GM19099 (cell line): ENCODE results near the gene GATA5.

Experiments
- POLR2A ChIP-seq: IDR thresholded peaks from 3 replicates; pipeline ENCODE4 v1.6.1; 2011; ENCODE audit warnings: low read depth; ENCODE audit not compliant: insufficient read length; ENCODE audit errors: extremely low read depth

The GATA5 gene

GRCh38 chr20:62418709-62419487, 56.9 kb downstream of the GATA5 start:
- TF ChIP-seq POLR2A, result no peak

GRCh38 chr20:62417981-62418708, 57.6 kb downstream of the GATA5 start:
- no peak for TF ChIP-seq POLR2A

- no peak for TF ChIP-seq POLR2A
Observed at GRCh38 chr20:62416651-62417637, 58.9 kb downstream of the GATA5 start.

- TF ChIP-seq POLR2A, result no peak
Observed at GRCh38 chr20:62415354-62416111, 60.3 kb downstream of the GATA5 start.

GRCh38 chr20:62413896-62414481, 61.8 kb downstream of the GATA5 start:
- TF ChIP-seq POLR2A, result no peak
